GM19463 (cell line): ENCODE measurements around the gene TBX1.

ENCODE experiments used
- ATAC-seq: cut with Tn5 transposase; IDR thresholded peaks from one replicate; pipeline ENCODE4 v1.9.1; 2021; ENCODE audit warnings: mild to moderate bottlenecking, moderate library complexity; ENCODE audit not compliant: unreplicated experiment

The TBX1 gene

GRCh38 chr22:19760058-19760950 is at the start of gene TBX1:
TSS of gene TBX1 (plus strand) at chr22:19760778. CDS start at chr22:19760844, 66 bp downstream.
- ATAC-seq = no peak

- no peak for ATAC-seq
These were observed 47.3 kb upstream of the TBX1 start for GRCh38 chr22:19713245-19713644.

GRCh38 chr22:19713650-19714311 is 46.8 kb upstream of the TBX1 start:
- ATAC-seq = no peak

- no peak for ATAC-seq
These were observed 46.0 kb upstream of the TBX1 start, which contains the start of gene SEPTIN5 for GRCh38 chr22:19714312-19715187. TSS of gene SEPTIN5 (plus strand) at chr22:19714503. CDS start at chr22:19714589, 86 bp downstream.

GRCh38 chr22:19715188-19715930 is 45.2 kb upstream of the TBX1 start:
- no peak for ATAC-seq

- ATAC-seq = no peak
These were observed 44.3 kb upstream of the TBX1 start for GRCh38 chr22:19716041-19716828.

GRCh38 chr22:19716829-19717105 is 43.8 kb upstream of the TBX1 start:
- ATAC-seq = no peak

- ATAC-seq = no peak
These were observed 43.4 kb upstream of the TBX1 start for GRCh38 chr22:19717181-19717580.

- ATAC-seq = no peak
These were observed 42.7 kb upstream of the TBX1 start for GRCh38 chr22:19717691-19718455.

- ATAC-seq = no peak
These were observed 42.0 kb upstream of the TBX1 start for GRCh38 chr22:19718456-19719049.

- ATAC-seq = no peak
These were observed 41.5 kb upstream of the TBX1 start for GRCh38 chr22:19719050-19719482.

GRCh38 chr22:19719488-19720021 is 41.0 kb upstream of the TBX1 start:
- ATAC-seq = no peak

- ATAC-seq = no peak
These were observed 40.3 kb upstream of the TBX1 start for GRCh38 chr22:19720150-19720827.

GRCh38 chr22:19720999-19721329 is 39.6 kb upstream of the TBX1 start:
- no peak for ATAC-seq

GRCh38 chr22:19721330-19722177 is 39.0 kb upstream of the TBX1 start:
- no peak for ATAC-seq

- ATAC-seq = no peak
These were observed 38.2 kb upstream of the TBX1 start for GRCh38 chr22:19722178-19722981.

GRCh38 chr22:19722982-19723231 is 37.7 kb upstream of the TBX1 start:
- ATAC-seq = no peak
